8988T (cell line): ENCODE results near the gene STX1A.
"Not testable (repeated sequence)": the region's sequence is repeated elsewhere in the genome, so short reads cannot be mapped to it uniquely, and the experiment has no call there.

Experiments used
- DNase-seq: peaks from one replicate; pipeline ENCODE4 v3.0.0; 2011

Gene STX1A

DNA sequence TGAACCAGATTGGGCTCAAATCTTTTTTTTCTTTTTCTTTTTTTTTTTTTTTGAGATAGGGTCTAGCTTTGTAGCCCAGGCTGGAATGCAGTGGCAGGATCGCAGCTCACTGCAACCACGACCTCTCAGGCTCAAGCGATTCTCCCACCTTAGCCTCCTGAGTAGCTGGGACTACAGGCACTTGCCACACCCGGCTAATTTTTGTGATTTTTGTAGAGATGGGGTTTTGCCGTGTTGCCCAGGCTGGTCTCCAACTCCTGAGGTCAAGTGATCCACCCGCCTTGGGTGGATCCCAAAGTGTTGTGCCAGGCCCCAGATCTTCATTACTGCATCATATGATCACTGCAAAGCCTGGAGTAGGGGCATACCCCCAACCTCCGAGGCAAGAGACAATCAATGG, 39.0 kb downstream of the STX1A start:
- DNase-seq = no peak

DNA sequence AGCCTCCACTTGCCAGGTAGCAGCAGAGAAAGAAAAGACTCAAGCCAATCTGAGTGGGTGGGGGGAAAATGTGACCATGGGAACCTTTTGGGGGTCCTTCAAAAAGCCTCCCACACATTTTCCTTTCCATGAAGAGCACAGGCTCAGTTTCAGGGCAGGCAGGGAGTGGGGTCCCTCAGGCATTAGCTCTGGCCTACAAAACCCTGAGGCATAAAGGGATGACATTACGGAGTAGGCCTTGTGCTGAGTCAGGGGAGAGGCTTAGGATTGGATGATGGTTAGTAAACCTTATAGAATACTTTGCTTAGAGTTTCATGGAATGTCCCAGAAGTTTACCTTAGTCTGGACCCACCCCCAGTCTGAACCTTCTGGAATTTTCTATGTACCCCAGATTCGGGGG, 39.8 kb downstream of the STX1A start:
- no peak for DNase-seq

DNA sequence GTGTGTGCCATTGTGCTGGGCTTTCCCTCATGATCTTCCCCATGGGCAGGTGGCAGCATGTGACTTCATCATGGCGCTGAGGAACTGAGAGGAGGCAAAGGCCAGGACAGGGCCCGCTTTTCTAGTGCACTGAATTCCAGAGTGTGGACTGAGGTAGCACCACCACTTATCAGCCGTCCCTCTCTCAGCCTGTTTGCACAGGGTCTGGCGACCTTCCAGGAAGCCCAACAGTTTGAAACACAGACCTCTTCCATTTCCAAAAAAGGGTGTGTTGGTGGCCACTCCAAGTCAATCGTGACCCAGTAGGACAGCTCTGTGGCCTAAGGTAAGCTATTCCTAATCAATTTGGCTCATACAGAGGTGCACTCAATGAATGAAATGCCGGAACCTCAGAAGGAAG, 40.6 kb downstream of the STX1A start:
- DNase-seq = no peak

DNA sequence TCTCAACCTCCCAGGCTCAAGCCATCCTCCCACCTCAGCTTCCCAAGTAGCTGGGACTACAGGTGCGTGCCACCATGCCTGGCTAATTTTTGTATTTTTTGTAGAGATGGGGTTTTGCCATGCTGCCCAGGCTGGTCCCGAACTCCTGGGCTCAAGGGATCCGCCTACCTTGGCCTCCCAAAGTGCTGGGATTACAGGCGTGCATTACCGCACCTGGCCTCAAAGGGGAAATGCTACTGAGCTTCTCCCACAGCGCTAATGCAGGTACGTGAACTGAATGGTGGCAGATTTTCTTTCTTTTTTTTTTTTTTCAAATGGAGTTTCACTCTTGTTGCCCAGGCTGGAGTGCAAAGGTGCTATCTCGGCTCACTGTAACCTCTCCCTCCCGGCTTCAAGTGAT, 43.4 kb downstream of the STX1A start:
- not testable (repeated sequence) for DNase-seq

DNA sequence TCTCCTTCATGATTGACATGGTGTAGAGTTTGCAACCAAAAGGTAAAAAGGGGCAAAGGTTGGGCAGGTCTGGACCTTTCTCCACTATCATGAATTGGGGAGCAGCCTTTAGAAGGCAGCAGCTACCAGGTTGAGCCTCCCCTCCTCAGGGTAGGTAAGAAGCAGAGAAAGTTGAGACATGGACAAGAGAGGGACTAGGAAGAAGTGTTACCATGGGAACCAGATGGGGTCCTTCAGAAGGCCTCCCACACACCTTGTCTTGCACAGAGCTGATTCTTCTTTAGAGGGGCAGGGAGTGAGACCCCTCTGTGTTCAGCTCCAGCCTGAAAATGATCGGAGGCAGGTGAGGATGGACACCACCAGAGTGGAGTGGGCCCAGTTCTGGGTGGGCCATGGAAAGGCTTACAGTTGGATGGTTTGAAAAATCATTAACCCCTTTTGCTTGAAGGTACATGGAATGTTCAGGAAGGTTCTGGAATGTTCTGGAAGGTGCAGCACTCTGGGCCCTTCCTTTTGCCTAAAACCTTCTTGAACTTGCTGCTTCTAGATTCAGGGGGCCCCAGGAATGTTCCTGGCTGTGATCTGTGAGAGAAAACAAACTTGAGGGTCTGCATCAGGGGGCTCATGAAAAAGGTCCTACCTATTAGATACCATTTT, 44.9 kb downstream of the STX1A start:
- DNase-seq = no peak

DNA sequence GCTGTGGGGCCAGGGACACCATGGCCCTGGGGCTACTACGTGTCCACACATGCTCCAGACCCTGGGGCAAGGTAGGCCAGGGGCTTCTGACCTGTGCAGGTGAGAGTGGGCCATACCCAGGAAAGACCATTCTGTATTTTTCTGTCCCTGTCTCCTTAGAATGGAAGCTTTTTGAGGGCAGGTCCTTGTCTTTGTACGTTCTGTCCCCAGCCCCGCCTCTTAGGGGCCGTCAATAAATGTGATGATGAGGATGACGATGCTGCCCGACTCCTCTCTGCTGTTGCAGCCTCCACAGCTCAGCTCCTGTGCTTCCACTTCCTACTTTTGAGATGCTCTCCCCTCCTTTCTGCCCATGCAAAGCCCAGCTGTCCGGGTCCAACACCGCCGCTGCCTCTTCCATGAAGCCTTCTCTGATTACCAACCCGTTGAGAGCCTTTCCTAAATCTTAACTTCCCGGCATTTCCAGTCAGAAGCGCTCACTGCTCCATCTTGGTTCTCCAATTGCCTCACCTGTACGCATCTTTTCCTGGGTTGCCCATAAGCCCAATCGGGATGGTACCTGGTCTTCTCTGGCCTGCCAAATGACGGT, 47.5 kb downstream of the STX1A start:
- no peak for DNase-seq

DNA sequence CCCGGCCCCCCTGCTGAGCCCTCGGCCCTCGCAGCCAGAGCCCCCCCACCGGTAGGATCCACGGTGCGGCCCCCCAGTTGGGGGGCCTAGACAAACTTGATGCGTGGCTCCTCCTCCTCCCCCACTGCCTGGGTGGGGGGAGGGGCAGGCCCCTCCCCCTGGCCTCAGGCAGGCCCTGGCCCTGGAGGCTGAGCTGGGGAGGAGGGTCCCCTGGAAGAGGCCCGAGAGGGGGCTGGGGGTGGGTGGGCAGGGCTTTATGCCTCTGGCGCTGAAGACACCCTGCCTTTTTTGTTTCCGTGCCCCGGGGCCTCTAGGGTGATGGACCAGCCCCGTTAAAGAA, 48.2 kb downstream of the STX1A start:
- no peak for DNase-seq

DNA sequence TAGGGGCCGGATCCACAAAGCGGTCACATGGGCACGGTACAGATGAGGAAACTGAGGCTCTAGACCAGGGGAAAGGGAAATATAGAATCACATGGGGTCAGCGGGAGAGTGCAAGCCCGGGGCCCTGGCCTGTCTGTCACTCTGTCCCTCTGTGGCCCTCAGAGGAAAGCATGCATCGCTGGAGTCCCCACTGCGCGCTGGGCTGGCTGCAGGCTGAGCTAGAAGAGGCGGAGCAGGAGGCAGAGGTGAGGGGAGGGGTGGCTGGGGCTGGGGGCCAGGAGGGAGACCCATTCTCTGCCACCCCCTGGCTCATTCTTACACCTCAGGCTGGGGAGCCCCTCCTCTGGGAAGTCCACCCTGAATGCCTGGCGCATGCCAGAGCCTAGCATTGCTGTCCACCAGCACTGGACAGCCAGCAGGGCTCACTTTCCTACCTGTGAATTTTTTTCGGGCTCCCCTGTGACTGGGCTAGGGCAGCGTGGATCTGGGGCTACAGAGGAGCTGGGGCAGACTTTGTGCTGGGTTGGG, 49.5 kb downstream of the STX1A start:
- no peak for DNase-seq

DNA sequence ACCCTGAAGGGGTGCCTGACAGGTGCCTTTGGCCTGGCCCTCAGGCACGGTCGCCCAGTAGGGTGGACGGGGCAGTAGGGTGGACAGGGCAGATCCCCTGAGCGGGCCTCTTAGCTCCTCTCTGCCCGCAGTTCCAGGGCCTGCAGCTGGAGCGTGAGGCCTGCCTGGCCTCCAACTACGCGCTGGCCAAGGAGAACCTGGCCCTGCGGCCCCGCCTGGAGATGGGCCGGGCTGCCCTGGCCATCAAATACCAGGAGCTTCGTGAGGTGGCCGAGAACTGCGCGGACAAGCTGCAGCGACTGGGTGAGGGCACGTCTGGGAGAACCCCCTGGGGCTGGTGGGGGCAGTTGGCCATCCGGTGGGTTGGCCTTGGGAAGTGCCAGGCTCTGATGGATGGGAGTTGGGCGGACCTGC, 50.2 kb downstream of the STX1A start:
- DNase-seq = no peak

DNA sequence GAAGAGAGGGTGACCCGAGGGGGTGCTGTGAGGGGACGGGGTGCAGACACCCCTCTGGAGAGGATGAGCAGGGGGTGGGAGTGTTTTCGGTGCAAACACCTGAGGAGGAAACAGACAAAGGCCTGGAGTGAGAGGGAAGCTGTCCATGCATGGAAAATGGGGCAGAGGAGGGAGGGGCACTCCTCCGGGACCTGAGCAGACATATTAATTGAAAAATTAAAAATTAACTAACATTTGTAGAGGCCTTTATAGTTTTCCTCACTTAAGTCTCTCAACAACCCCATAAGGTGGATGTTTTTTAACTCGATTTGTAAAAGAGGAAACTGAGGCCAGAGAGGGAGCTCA, 50.6 kb downstream of the STX1A start:
- DNase-seq = no peak

DNA sequence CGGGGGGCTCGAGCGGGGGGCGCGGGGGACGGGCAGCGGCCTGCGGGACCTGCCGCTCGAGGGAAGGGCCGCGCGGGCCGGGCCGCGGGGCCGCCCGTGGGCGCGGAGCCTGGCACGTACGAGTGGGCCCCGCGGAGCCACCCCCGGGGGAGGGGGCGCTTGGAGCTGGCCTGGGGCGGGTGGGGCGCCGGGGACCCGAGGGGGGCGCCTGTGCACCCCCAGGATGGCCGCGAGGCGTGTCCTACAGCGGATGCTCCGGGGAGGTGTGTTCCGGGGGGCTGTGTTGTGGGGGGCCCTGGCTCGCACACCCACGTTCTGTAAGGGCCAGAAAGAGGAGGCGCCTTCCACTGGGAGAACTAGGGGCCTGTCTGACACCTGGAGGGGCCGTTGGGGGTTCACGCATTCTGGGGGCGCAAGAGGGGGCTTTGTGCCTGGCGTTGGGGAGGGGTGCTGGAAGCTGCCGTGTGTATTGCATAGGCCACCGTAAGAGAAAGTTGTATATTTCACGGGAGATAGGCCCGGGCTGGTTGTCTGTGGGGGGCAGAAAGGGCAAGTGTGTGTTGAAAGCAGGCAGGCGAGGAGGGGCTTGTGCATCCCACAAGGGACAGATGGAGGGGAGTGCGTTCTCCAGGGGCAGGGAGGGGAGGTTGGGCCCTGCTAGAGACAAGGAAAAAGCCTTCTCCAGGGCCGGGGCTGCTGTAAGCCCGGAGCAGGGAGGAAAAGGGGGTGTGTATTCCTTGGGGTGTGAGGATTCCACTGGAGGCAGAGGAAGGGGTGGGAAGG, 51.2 kb downstream of the STX1A start:
- DNase-seq = no peak

DNA sequence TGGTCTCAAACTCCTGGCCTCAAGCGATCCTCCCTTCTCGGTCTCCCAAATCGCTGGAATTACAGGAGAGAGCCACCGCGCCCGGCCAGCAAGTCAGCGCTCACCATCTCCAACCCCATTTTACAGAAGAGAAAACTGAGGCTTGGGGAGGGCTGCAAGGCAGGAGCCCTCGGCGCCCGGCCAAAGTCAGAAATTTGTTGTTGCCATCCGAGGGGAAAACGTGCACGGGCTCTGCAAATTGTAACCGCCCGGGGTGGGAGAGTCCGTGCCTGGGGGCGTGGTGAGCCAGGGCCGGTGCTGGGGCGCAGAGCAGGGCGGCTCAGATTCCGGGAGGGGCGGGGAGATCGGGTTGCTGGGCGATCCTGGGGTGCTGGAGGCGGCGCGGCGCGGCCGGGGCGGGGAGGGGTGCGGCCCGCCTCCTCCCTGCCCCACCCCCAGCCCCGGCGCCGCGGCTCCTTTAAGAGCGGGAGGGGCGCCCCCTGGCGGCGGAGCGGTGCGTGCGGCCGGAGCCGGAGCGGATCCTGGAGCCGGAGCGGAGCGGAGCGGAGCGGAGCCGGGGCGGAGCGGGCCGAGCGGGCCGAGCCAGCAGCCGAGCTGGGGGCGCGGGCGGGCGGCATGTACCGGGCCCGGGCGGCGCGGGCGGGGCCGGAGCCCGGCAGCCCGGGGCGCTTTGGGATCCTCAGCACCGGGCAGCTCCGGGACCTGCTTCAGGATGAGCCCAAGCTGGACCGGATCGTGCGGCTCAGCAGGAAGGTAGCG, 51.9 kb downstream of the STX1A start, which contains the start of gene VPS37D:
VPS37D (plus strand) TSS at position 488 of the 759 bp plus-strand sequence; CDS start at position 616, 128 bp downstream.
- DNase-seq = peak; percentile 85

DNA sequence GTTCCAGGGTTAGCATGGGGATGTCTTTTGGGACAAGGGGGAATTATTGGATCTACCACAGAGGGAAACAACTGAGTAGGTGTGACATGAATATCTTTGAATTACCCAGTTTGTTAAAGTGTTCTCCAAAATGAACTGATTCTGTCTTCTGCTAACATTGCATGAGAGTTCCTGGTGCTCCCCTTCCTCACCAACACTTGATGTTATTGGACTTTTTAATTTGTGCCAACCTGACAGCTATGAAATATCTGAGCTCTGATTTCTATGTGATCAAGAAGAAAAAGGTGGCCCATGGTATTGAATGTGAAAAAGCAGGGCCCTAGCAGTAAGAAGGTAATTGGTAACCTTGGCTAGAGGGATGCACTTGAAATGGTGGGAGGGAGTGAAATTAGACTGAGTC, 56.4 kb downstream of the STX1A start:
- DNase-seq = no peak

DNA sequence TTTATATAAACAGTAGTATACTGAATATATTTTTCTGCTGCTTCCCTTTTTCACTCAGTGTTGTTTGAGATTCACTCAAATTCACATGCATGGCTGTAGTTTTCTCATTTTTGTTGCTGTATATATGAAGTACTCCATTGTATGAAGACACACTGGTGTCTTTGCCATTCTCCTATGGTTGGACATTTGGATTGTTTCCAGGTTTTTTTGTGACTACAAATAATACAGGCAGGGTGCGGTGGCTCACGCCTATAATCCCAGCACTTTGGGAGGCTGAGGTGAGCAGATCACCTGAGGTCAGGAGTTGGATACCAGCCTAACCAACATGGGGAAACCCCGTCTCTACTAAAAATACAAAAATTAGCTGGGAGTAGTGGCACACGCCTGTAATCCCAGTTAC, 58.9 kb downstream of the STX1A start:
- not testable (repeated sequence) for DNase-seq

DNA sequence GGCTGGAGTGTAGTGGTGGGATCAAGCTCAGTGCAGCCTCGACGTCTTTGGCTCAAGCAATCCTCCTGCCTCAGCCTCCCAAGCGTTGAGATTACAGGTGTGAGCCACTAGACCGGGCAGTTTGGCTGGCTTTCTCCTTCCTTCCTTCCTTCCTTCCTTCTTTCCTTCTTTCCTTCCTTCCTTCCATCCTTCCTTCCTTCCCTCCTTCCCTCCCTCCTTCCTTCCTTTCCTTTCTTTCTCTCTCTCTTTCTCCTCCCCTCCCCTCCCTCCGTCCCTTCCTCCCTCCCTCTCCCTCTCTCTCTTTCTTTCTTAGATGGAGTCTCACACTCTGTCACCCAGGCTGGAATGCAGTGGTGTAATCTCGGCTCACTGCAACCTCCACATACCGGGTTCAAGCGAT, 59.5 kb downstream of the STX1A start:
- DNase-seq = no peak

DNA sequence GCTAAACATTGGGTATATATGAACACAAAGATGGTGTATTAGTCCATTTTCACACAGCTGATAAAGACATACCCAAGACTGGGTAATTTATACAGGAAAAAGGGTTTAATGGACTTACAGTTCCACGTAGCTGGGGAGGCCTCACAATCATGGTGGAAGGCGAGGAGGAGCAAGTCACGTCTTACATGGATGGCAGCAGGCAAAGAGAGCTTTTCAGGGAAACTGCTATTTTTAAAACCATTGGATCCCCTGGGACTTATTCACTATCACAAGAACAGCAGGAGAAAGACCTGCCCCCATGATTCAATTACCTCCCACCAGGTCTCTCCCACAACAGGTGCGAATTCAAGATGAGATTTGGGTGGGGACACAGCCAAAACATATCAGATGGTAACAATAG, 64.2 kb downstream of the STX1A start:
- DNase-seq = not testable (repeated sequence)

DNA sequence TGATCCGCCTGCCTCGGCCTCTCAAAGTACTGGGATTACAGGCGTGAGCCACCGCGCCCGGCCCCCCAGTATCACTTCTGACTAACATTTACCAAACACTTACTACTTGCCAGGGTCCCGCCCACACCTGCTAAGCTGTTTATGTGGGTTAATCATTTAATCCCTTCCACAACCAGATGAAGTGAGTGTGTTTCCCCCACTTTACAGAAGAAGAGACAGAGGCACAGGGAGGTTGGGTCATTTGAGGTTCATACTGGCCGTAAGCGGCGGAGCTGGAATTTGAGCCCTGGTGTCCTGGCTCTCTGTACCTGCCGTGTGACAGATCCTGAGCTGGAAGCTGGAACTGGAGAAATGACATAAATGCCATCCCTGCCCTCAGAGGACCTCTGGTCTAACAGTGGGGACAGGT, 66.9 kb downstream of the STX1A start:
- no peak for DNase-seq

DNA sequence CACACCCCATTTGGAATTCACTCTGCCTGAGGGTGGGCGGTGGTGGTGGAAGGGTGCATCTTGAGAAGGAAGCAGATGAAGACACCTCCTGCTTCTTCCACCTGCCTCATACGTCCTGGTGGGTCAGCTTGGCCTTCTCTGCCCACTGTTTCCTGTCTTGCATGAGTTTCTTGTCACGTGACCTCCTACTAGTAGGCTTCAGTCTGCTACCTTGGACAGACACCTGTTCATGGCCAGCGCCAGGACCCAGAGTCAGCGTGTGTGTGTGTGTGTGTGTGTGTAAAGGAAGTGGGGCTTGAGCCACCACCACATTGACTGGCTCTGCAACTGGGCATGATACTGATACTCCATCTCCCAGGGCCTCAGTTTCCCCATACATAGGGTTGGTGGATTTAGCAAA, 68.9 kb downstream of the STX1A start:
- no peak for DNase-seq

DNA sequence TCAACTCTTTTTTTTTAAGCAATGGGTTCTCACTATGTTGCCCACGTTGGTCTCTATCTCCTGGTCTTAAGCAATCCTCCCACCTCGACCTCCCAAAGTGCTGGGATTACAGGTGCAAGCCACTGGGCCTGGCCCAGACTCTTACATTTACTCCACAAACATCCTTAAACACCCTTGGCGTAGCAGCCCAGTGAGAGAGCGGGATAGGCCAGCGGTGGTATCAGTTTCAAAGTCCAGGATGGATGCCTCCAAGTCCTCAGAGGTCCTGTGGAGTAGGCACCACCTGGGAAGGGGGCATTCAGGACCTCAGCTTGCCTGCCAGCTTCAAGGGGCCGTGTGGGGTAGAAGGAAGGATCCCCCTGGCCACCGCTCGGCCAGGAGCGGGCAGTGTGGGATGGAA, 69.9 kb downstream of the STX1A start:
- no peak for DNase-seq
